ENCODE results near the gene ARL4A.
"Not testable (repeated sequence)": the region's sequence is repeated elsewhere in the genome, so short reads cannot be mapped to it uniquely, and the experiment has no call there.

Gene ARL4A

GRCh38 chr7:12686234-12686890 lies 1.1 kb upstream of the ARL4A start:
- DNase-seq (ENCODE audit: insufficient read length, low spot score) (peak; percentile 62), FAIRE-seq (peak; percentile 91)
- TF ChIP-seq PAX5 (IDR thresholded peaks at IDR 0.05; ENCODE audit: insufficient read depth, low read length, severe bottlenecking) = no peak
- no peak for TF ChIP-seq POU2F2 (IDR thresholded peaks at IDR 0.05; ENCODE audit: low read depth, low read length)

GRCh38 chr7:12687718-12688171 lies 312 bp downstream of the ARL4A start:
- FAIRE-seq = no peak
- DNase-seq (ENCODE audit: insufficient read length, low spot score) = no peak
- TF ChIP-seq PAX5 (IDR thresholded peaks at IDR 0.05; ENCODE audit: insufficient read depth, low read length, severe bottlenecking) (no peak), SPI1 (IDR thresholded peaks at IDR 0.05; ENCODE audit: low read depth, low read length) (no peak), POU2F2 (IDR thresholded peaks at IDR 0.05; ENCODE audit: low read depth, low read length) (no peak), TAF1 (IDR thresholded peaks at IDR 0.05; ENCODE audit: low read depth, low read length) (no peak), POLR2AphosphoS5 (IDR thresholded peaks at IDR 0.05; ENCODE audit: low read depth, low read length) (no peak), POLR2A (IDR thresholded peaks at IDR 0.05; ENCODE audit: low read depth, low read length) (no peak)

GRCh38 chr7:12688485-12689170 lies 1.2 kb downstream of the ARL4A start:
- FAIRE-seq; DNase-seq (ENCODE audit: insufficient read length, low spot score): not testable (repeated sequence)

GRCh38 chr7:12689451-12689850 lies 2.0 kb downstream of the ARL4A start:
- no peak for FAIRE-seq
- no peak for TF ChIP-seq POU2F2 (IDR thresholded peaks at IDR 0.05; ENCODE audit: low read depth, low read length)
- TF ChIP-seq POLR2A (IDR thresholded peaks at IDR 0.05; ENCODE audit: low read depth, low read length) = no peak
- TF ChIP-seq POLR2AphosphoS5 (IDR thresholded peaks at IDR 0.05; ENCODE audit: low read depth, low read length) = no peak
- no peak for TF ChIP-seq SPI1 (IDR thresholded peaks at IDR 0.05; ENCODE audit: low read depth, low read length)
- no peak for TF ChIP-seq PAX5 (IDR thresholded peaks at IDR 0.05; ENCODE audit: insufficient read depth, low read length, severe bottlenecking)
- TF ChIP-seq TAF1 (IDR thresholded peaks at IDR 0.05; ENCODE audit: low read depth, low read length) = no peak

GRCh38 chr7:12690041-12690878 lies 2.8 kb downstream of the ARL4A start:
- FAIRE-seq (no peak), DNase-seq (ENCODE audit: insufficient read length, low spot score) (no peak)
- no peak for TF ChIP-seq TAF1 (IDR thresholded peaks at IDR 0.05; ENCODE audit: low read depth, low read length)
- no peak for TF ChIP-seq PAX5 (IDR thresholded peaks at IDR 0.05; ENCODE audit: insufficient read depth, low read length, severe bottlenecking)
- no peak for TF ChIP-seq POLR2AphosphoS5 (IDR thresholded peaks at IDR 0.05; ENCODE audit: low read depth, low read length)
- no peak for TF ChIP-seq POLR2A (IDR thresholded peaks at IDR 0.05; ENCODE audit: low read depth, low read length)
- TF ChIP-seq SPI1 (IDR thresholded peaks at IDR 0.05; ENCODE audit: low read depth, low read length) = no peak
- TF ChIP-seq POU2F2 (IDR thresholded peaks at IDR 0.05; ENCODE audit: low read depth, low read length) = no peak

More at GRCh38 chr7:12689451-12689850, 2.0 kb downstream of the ARL4A start:
- no peak for DNase-seq (ENCODE audit: insufficient read length, low spot score)

GRCh38 chr7:12691388-12691787 lies 4.0 kb downstream of the ARL4A start:
- not testable (repeated sequence) for DNase-seq (ENCODE audit: insufficient read length, low spot score); FAIRE-seq

GRCh38 chr7:12692035-12692434 lies 4.6 kb downstream of the ARL4A start:
- FAIRE-seq (no peak), DNase-seq (ENCODE audit: insufficient read length, low spot score) (no peak)
- TF ChIP-seq TAF1 (IDR thresholded peaks at IDR 0.05; ENCODE audit: low read depth, low read length) = no peak
- no peak for TF ChIP-seq PAX5 (IDR thresholded peaks at IDR 0.05; ENCODE audit: insufficient read depth, low read length, severe bottlenecking)
- TF ChIP-seq SPI1 (IDR thresholded peaks at IDR 0.05; ENCODE audit: low read depth, low read length) = no peak
- no peak for TF ChIP-seq POU2F2 (IDR thresholded peaks at IDR 0.05; ENCODE audit: low read depth, low read length)
- no peak for TF ChIP-seq POLR2AphosphoS5 (IDR thresholded peaks at IDR 0.05; ENCODE audit: low read depth, low read length)
- no peak for TF ChIP-seq POLR2A (IDR thresholded peaks at IDR 0.05; ENCODE audit: low read depth, low read length)

GRCh38 chr7:12692479-12693259 lies 5.2 kb downstream of the ARL4A start:
- FAIRE-seq = no peak

GRCh38 chr7:12694817-12695216 lies 7.4 kb downstream of the ARL4A start:
- FAIRE-seq (no peak), DNase-seq (ENCODE audit: insufficient read length, low spot score) (no peak)
- TF ChIP-seq SPI1 (IDR thresholded peaks at IDR 0.05; ENCODE audit: low read depth, low read length) (no peak), PAX5 (IDR thresholded peaks at IDR 0.05; ENCODE audit: insufficient read depth, low read length, severe bottlenecking) (no peak), POU2F2 (IDR thresholded peaks at IDR 0.05; ENCODE audit: low read depth, low read length) (no peak), POLR2A (IDR thresholded peaks at IDR 0.05; ENCODE audit: low read depth, low read length) (no peak), POLR2AphosphoS5 (IDR thresholded peaks at IDR 0.05; ENCODE audit: low read depth, low read length) (no peak)

More at GRCh38 chr7:12692479-12693259, 5.2 kb downstream of the ARL4A start:
- TF ChIP-seq POLR2A (IDR thresholded peaks at IDR 0.05; ENCODE audit: low read depth, low read length) (no peak), PAX5 (IDR thresholded peaks at IDR 0.05; ENCODE audit: insufficient read depth, low read length, severe bottlenecking) (no peak), SPI1 (IDR thresholded peaks at IDR 0.05; ENCODE audit: low read depth, low read length) (no peak), TAF1 (IDR thresholded peaks at IDR 0.05; ENCODE audit: low read depth, low read length) (no peak), POU2F2 (IDR thresholded peaks at IDR 0.05; ENCODE audit: low read depth, low read length) (no peak), POLR2AphosphoS5 (IDR thresholded peaks at IDR 0.05; ENCODE audit: low read depth, low read length) (no peak)
- no peak for DNase-seq (ENCODE audit: insufficient read length, low spot score)

Data from GM12891 (cell line).